ENCODE results near the gene TAF8. TPM values are rescaled to one million over a fixed set of nuclear protein-coding genes. Genes with fewer than 3 reads are reported as not detected.

TAF8 gene, protein sequence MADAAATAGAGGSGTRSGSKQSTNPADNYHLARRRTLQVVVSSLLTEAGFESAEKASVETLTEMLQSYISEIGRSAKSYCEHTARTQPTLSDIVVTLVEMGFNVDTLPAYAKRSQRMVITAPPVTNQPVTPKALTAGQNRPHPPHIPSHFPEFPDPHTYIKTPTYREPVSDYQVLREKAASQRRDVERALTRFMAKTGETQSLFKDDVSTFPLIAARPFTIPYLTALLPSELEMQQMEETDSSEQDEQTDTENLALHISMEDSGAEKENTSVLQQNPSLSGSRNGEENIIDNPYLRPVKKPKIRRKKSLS
- total RNA-seq, result 10 to 100 TPM; 17.9 to 22.0 TPM

GRCh38 chr6:42050297-42051267 lies at the start of gene TAF8:
Gene TAF8, plus strand, starts transcription at chr6:42050524. Its CDS starts 18 bp downstream, at chr6:42050542.

Small RNA genes lying within 50 kb of the gene (small RNA-seq; reads per million reads assigned to genes)
- 0.23 to 0.34 reads per million in 2 donors for gene RNU6-761P

Other genes with a start within 250 kb of the TAF8 start
- gene USP49, start 155.1 kb upstream of the TAF8 start, total RNA-seq, result 1 to 10 TPM; 2.7 to 2.8 TPM
- gene MED20, start 129.4 kb upstream of the TAF8 start, total RNA-seq, result 10 to 100 TPM; 17.2 to 29.0 TPM
- gene BYSL, start 129.0 kb upstream of the TAF8 start, total RNA-seq, result 10 to 100 TPM; 18.2 to 39.3 TPM
- gene CCND3, start 108.7 kb upstream of the TAF8 start, total RNA-seq, result 10 to 100 TPM; 63.0 to 92.6 TPM
- gene C6orf132, start 92.1 kb downstream of the TAF8 start, total RNA-seq, result under 1 TPM in 1 of 2 donors, not detected in 1; 0.34 TPM
- under 1 TPM in 1 of 2 donors, not detected in 1; 0.34 TPM for gene GUCA1A, start 122.8 kb downstream of the TAF8 start, total RNA-seq
- not detected for gene GUCA1B, start 144.4 kb downstream of the TAF8 start, total RNA-seq
- gene MRPS10, start 167.3 kb downstream of the TAF8 start, total RNA-seq, result 10 to 100 TPM; 37.2 to 54.3 TPM